Measurements from ENCODE around the gene PNN.
A peak's percentile ranks its signal among the peaks of the same experiment; 100 is the strongest.

The PNN gene

GRCh38 chr14:39229601-39230110 is 54.6 kb downstream of the PNN start:
- DNase-seq (ENCODE audit: low read depth), result no peak

- DNase-seq (ENCODE audit: low read depth), result peak; percentile 9
Observed at GRCh38 chr14:39230416-39231035, 55.5 kb downstream of the PNN start.

- peak; percentile 53 for DNase-seq (ENCODE audit: low read depth)
Observed at GRCh38 chr14:39231751-39232553, 56.9 kb downstream of the PNN start.
